ENCODE data around the gene MIOX.

The MIOX gene

DNA sequence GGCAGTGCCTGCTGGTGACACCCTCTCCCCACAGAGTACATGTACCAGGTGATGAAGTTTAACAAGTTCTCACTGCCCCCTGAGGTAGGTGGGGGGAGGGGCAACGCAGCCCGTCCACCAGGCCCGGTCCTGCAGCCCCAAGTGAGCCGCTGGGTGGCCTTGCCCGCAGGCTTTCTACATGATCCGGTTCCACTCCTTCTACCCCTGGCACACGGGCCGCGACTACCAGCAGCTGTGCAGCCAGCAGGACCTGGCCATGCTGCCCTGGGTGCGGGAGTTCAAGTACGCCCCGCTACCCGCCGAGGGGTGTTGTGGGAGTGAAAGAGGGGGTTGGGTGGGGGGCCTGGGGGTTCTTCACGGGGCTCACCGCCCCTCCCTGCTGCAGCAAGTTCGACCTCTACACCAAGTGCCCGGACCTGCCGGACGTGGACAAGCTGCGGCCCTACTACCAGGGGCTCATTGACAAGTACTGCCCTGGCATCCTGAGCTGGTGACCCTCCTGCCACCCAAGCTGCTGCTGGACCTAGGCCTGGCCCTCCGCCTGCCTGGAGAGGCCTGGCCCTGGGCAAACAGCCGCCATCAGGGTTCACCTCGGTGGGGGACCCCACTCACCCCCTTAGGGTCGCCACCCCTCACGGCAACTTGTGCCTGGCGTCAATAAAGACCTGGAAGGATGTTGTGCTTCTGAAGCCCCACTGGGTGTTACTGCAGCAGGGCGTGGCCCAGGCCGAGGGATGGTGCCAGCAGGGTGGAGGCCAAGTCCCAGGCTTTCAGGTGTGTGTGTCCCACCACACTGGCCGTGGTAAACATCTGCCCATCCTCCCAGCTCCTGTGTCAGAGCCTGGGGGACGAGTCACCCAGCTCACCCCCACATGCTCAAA lies 2.9 kb downstream of the MIOX start:
- in situ Hi-C loops (cut with MboI; ENCODE audit: low sequenced_read_pairs): loop anchor here (10.0 kb wide), 1 partner anchor 235 kb away; the partner anchor contains the start of gene HDAC10

DNA sequence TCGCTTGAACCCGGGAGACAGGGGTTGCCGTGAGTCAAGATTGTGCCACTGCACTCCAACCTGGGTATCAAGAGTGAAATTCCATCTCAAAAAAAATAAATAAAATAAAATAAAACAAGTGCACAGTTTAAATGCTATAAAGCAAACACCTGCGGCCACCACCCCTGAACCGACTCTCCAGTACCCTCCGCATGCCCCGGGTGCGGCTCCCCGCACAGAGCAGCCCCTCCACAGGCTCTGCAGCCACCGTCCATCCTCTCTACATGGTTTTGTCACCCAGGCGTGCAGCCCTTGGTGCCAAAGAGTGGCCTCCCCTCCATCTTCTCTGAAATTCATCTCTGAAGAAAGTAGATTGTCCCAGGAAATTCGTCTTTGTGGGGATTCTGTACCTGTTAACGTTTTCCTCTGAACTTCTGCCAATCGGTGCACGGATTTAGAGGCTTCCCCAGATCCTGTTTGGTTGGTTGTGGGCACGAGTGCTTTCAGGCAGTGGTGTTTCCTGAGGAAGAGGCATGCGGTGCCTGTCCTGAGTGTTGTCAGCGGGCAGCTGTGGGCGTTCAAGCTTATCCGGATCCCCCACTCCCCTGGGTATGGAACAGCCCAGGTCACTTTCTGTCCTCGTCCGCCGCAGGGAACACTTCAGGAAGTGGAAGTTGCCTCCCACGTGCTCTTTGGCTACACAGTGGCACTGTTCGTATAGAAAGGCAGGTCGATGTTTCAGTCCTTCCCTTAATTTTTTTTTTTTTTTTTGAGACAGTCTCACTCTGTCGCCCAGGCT lies 4.1 kb downstream of the MIOX start:
- in situ Hi-C loops (cut with MboI; ENCODE audit: low sequenced_read_pairs): loop anchor here (10.0 kb wide), 1 partner anchor 236 kb away; the partner anchor contains the start of gene HDAC10

DNA sequence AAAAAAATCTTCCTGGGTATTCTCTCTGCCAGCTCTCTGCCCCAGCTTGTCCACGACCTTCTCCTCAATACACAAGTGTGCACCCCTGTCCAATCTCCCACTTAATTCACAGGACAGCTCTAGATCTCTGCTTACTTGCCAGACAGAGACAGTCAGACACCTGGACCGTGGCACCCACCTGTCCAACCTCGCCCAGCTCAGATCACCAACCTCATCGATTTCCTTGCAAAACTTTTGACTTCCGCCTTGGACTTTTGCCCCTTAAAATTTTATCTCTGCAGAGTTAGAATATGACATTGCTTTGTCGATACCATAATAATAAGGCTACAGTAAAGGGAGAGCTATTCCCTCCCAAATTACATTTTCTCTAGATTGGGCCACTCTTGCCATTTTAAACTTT lies 10.4 kb downstream of the MIOX start:
- in situ Hi-C loops (cut with MboI; ENCODE audit: low sequenced_read_pairs): loop anchor here (10.0 kb wide), 1 partner anchor 242 kb away; the partner anchor contains the start of gene HDAC10

DNA sequence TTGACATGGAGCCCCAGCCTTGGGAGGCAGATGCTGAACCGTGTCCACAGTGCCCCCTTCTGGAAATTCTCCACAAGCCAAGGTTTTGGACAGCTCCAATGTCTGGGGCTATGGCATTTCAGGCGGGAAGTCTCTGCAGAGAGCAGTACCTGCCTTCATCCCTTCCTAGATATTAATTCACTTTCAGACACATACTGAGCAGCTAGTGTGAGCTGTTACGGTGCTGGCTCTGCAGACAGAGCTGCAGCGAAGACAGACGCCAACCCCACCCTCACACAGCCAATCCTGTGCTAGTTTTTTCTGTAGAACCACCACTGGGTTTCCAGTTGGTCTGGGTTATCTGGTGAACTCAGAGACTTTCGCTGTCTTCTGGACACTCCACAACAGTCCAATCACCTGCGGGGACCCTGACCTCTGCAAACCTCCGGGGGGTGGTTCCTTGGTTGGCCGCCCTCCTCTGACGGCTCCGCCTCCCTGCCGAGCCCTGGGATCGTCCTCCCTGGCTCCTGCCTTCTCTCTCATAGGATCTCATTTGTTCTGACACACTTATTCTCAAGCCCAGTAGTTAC lies 11.7 kb downstream of the MIOX start:
- in situ Hi-C loops (cut with MboI; ENCODE audit: low sequenced_read_pairs): loop anchor here (10.0 kb wide), 1 partner anchor 244 kb away; the partner anchor contains the start of gene HDAC10

DNA sequence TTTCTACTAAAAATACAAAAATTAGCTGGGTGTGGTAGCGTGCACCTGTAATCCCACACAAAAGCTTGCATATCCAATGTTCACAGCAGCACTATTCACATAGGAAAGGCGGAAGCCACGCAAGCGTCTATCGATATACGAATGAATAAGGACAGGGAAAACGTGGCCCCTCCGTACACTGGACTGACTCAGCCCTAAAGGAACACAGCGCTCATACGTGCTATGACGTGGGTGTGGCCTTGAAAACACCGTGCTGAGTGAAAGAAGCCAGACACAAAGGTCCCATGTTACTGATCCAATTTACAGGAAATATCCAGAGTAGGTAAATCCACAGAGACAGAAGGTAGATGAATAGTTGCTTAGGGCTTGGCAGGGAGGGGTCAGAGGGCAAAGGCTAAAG lies 13.8 kb downstream of the MIOX start:
- in situ Hi-C loops (cut with MboI; ENCODE audit: low sequenced_read_pairs): no loop called here

DNA sequence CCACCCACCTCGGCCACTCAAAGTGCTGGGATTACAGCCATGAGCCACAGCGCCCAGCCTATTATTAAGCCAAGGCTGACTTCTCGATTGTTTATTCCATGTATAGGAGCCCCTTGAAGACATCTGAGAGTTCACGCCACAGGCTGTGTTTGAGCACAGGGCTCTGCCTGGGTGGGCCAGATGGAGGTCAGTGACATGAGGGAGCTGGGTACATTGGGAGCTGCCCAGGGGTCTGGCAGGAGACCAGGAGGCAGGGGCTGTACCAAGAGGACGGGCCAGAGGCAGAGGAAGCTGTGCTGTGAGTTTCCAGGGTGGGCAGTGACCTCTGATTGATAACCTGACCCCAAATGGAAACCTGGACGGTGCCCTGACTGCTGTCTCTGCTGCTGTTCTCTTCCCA lies 15.4 kb downstream of the MIOX start:
- in situ Hi-C loops (cut with MboI; ENCODE audit: low sequenced_read_pairs): no loop called here

DNA sequence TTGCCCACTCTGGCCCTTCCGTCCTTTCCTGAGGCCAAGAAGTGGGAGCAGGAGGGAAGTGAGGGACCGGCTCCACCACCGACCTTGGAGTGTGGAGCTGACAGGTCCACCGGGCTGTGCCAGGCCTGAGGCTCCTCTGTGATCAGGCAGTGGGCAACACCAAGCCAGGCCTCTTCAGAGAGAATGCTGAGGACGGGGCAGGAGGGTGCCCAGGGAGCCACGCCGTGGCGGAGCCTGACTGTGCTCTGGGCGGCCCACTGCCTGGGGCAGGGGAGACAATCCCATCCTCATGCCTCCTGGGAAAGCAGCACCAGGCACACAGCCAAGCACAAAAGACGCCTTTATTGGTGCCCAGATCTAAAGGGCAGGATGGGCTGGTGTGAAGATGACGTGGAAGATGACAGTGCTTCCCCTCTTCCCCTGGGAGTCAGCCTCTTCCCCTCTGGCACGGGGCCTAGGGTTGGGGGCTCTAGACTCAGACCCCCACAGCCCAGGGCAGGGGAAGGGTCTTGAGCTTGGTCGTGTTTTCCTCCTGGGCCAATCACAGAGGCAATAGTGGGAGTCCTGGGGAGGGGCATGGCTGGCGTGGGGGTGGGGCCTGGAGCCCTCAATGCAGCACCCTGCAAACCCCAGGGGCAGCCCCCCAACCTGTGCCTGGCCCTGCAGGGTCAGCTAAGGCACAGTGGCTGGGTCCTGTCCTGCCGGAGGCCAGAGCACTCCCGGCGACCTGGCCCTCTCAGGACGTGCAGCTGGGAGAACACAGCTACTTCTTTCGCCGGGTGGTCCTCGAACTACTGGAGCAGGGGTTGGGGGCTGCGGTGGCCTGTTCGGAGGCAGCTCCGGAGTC lies 16.2 kb downstream of the MIOX start:
- in situ Hi-C loops (cut with MboI; ENCODE audit: low sequenced_read_pairs): no loop called here

DNA sequence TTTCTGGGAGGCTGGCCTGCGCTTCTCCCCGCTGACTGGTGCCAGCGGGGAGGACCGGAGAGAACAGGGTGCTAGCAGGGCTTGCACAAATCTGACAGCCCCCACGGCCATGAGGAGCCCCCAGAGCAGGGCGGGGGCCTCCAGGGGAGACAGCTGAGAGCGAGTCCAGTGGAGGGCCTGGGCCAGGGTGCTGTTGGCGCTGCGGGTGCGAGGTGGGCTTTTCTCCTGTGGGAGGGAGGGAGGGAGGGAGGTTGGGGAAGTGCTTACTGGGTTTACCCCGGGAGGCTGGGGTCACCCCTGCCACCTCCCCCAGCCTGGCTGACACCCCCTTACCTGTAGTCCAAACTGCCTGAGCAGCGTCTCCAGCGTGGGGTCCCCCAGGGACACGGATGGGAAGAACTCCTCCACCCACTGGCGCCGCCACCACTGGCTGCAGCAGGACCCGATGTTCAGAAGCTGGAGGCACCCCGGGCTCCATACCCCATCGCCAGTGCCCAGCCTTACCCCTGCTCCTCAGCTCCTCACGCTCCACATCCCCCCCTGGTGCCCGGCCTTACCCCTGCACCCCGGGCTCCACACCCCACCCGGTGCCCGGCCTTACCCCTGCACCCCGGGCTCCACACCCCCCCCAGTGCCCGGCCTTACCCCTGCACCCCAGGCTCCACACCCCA lies 17.0 kb downstream of the MIOX start:
- in situ Hi-C loops (cut with MboI; ENCODE audit: low sequenced_read_pairs): no loop called here

DNA sequence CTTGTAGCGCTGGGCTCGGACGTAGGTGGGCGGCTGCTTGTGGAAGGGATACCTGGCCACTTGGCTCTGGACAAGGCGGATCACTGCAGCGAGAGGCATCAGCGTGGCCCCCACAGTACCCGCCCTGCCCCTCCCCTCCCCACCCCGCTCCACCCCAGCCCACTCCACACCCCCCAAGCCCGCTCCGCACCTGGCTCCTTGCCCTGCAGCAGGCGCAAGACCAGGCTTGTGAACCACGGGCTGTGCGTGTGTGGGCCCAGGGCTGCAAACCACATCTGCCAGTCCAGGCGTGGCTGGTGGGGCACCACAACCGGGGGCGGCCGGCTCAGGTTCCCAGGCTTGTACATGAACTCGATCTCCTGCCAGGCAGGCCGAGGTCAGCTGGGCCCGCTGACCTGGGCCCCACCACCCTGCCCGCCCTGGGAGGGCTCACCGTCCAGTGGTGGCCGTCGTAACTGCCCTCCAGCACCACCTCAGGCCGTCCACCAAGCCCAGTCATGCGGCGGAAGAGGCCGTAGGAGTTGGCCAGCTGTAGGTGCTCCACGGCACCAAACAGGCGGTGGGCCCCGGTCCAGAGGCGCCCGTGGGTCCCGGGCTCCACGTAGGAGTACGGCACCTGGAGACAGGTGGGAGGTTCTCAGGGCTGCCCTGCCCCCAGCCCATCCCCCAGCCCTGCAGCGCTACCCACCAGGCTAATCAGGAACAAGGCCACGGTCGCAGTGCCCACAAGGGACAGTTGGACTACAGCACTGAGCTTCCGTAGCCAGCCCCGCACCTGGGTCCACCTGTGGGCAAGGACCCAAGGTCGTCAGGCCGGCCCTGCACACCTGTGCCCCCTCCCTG lies 17.9 kb downstream of the MIOX start:
- in situ Hi-C loops (cut with MboI; ENCODE audit: low sequenced_read_pairs): no loop called here

DNA sequence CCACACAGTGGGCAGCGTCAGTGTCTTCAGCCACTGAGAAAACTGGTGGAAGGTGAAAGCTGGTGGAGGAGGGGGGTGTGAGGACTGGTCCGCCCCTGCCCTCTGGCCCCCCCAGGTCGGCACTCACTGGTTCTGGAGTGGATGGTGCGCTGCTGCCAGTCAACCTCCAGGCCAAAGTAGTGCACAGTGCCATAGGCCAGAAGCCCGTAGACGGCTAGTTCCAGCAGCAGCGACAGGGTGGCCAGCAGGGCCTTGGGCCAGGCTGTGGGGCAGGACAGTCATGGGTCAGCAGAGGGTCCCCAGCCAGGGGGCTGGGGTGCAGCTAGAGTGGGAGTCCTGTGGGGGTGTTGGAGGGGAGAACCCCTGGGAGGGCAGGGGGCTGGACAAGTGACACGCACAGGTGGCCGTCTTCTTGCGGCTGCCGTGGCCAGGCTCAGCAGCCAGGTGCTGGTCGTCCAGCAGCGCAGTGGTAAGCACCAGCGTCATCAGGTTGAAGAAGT lies 18.7 kb downstream of the MIOX start:
- in situ Hi-C loops (cut with MboI; ENCODE audit: low sequenced_read_pairs): no loop called here

DNA sequence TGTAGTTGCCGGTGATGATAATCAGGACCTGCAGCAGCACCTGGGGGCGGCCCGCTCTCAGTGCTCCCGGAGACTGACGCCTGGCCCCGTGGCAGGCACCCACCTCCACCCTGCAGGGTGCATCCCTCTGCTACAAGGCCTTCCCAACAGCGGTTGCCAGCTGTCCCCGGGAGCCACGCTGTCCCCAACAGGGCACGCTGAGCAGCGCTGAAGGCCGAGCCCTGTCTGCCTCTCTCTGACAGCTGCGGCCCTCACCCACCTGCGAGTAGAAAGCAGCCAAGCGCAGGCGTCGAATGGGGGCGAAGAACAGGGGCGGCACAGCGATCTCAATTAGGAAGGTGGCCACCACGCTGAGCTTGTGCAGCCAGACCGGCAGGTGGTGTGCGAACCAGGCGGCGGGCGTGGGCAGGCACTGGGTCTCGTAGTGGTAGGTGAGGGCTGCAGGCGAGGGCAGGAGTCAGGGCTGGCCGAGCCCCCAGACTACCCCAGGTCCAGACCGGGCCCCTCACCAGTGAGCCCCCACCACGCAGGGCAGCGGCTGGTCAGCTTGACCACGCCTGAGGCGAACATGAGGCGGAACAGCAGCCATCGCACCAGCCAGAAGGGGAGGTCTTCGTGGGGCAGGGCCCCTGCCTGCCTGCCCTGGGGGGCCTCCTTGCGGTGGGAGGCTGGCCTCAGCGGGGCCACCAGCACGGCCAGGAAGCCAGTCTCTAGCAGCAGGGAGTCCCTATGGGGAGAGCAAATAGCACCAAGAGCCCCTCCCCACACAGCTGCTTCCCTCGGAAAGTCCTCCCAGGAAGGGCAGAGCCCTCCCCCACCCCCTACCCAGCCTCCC lies 19.3 kb downstream of the MIOX start:
- in situ Hi-C loops (cut with MboI; ENCODE audit: low sequenced_read_pairs): no loop called here

DNA sequence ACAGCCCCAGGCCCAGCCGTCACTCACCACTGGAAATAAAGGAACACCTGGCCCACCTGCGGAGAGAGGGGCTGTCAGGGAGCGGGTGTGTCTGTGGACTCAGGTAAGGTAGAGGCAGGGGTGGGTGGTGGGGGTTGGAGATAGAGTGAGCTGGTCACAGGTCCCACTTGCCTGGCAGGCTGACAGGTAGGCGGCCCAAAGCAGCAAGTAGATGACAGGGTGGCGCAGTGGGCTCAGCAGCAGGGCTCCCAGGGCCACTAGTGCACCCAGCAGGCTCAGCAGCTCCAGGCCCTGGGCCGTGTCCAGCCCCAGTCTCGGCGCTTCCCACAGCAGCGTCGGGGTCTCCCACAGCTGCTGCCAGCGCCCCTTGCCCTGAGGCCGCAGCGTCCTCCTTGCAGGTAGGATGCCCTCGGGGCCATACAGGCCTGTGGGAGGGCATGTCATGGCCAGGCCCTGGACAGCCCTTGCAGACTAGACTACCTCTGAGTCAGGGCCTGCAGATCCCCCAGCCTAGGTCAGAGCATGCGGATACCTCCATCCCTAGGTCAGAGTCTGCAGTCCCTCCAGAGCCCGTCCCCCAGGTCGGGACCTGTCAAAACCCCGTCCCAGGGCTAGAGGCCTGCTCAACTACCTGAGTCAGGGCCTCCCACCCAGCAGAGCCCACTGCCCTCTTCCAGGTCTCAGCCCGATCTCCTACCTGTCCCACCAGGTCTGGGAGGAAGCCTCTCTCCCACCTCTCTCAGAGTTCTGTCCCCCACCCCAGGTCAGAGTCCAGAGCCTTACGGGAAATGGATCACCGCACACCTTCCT lies 20.2 kb downstream of the MIOX start:
- in situ Hi-C loops (cut with MboI; ENCODE audit: low sequenced_read_pairs): no loop called here

DNA sequence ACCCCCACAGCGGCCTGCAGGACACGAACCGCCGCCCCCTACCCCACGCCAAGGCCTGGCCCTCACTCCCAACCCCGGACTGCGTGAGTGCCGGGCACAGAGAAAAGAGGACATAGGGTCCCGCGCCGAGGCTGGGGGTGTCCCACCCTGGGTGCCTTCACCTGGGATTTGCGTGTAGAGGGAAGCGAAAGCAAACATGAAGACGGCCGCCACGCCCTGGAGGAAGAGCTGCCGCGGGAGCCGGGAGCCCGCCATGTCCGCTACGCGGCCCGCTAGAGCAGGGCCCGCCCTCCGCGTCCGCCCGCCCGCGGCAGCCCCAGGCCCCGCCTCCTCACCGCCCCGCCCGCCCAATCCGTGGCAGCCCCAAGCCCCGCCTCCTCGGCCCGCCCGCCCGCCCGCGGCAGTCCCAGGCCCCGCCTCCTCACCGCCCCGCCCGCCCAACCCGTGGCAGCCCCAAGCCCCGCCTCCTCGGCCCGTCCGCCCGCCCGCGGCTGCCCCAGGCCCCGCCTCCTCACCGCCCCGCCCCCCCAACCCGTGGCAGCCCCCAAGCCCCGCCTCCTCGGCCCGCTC lies 20.8 kb downstream of the MIOX start, which contains the start of gene LMF2:
TSS of gene LMF2 (minus strand) at position 282 of the 570 bp plus-strand sequence. CDS start at position 255, 27 bp downstream.
- in situ Hi-C loops (cut with MboI; ENCODE audit: low sequenced_read_pairs): no loop called here

DNA sequence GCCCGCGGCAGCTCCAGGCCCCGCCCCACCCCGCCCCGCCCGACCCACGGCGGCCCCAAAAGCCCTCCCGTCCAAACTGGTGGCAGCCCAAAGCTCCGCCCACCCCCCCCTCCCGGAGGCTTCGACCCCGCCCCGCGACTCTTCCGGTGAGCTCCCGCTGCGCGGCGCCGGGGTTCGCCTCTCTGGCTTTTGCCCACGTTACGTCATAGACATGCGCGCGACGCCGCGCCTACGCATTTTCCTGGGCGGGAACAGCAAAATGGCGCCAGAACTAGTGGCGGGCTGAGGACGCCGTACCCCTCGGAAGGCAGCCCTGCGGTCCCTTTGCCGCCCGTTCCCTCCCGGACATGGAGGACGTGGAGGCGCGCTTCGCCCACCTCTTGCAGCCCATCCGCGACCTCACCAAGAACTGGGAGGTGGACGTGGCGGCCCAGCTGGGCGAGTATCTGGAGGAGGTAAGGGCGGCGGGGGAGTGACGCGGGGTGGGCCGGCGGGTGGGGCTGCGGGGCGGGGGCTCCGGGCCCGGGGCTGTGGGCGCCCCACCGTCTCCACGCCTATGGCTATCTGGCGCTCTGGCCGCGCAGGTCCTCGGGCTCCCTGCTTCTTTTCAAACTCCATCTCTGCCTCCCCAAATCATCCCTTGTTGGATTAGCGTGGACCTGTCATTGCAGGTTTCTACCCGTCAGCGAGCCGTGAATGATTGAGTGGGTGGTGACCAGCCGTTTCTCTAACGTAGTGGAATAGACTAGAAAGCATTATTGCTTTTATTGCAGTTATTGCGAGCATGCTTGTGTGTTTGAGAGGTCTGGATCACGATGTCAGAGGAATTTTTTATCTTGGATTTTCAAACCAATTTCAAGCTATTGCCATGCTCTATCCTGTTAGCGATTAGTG lies 21.6 kb downstream of the MIOX start, which contains the start of gene NCAPH2:
TSS of gene NCAPH2 (plus strand) at position 234 of the 894 bp plus-strand sequence. CDS start at position 348, 114 bp downstream.
- in situ Hi-C loops (cut with MboI; ENCODE audit: low sequenced_read_pairs): no loop called here

DNA sequence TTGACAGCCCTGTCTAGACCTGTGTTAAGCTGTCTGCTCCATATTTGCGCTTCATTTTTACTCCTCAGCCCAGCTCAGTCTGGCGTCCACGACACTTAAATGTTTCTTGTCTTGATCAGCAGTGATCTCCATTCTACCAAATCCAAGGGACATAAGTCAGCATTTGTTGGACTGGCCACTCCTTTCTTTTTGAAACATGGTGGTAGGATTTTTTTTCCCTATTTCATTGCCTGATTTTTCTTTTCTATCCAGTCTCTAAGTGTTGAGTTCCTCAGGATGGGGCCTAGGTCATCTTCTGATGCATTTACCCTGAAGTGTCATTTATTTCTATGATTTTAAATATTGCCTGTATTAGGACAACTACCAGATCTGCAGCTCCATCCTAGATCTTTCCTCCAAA lies 22.2 kb downstream of the MIOX start:
- in situ Hi-C loops (cut with MboI; ENCODE audit: low sequenced_read_pairs): no loop called here

DNA sequence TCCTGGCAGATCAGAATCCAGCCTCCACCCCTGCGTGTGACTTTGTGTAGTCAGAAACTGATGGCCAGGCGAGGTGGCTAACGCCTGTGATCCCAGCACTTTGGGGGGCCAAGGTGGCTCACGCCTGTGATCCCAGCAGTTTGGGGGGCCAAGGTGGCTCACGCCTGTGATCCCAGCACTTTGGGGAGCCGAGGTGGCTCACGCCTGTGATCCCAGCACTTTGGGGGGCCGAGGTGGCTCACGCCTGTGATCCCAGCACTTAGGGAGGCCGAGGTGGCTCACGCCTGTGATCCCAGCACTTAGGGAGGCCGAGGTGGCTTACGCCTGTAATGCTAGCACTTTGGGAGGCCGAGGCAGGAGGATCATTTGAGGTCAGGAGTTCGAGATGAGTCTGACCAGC lies 26.5 kb downstream of the MIOX start:
- in situ Hi-C loops (cut with MboI; ENCODE audit: low sequenced_read_pairs): no loop called here
